DOHH2 (cell line): ENCODE results near the gene SPATA6L.
A peak's percentile ranks its signal among the peaks of the same experiment; 100 is the strongest.

Source experiments
- H3F3A ChIP-seq: fragments of 200-600 bp; sonication (generic), shearing (Covaris generic); 2 replicates; pipeline ENCODE4 v1.6.0; 2016; ENCODE audit warnings: antibody characterized with exemption, mild to moderate bottlenecking; ENCODE audit not compliant: control insufficient read depth, insufficient read depth
- H3K27ac ChIP-seq: fragments of 200-600 bp; sonication (generic); 2 replicates; pipeline ENCODE4 v1.5.1; 2014; ENCODE audit warnings: low read depth, mild to moderate bottlenecking, low read length, moderate library complexity
- H3K27me3 ChIP-seq: fragments of 200-600 bp; sonication (generic); 2 replicates; pipeline ENCODE4 v1.6.1; 2014; ENCODE audit warnings: mild to moderate bottlenecking, low read length, mixed read lengths; ENCODE audit not compliant: control insufficient read depth
- H3K36me3 ChIP-seq: fragments of 200-600 bp; sonication (generic); 2 replicates; pipeline ENCODE4 v1.6.1; 2014; ENCODE audit warnings: mild to moderate bottlenecking, low read length, moderate library complexity, mixed read lengths; ENCODE audit not compliant: control insufficient read depth
- H3K4me1 ChIP-seq: fragments of 200-600 bp; sonication (generic); 2 replicates; pipeline ENCODE4 v1.6.1; 2014; ENCODE audit warnings: mild to moderate bottlenecking, low read length, mixed read lengths; ENCODE audit not compliant: control insufficient read depth
- H3K4me2 ChIP-seq: fragments of 200-600 bp; sonication (generic); 2 replicates; pipeline ENCODE4 v1.6.0; 2014; ENCODE audit warnings: mild to moderate bottlenecking, low read length, moderate library complexity
- H3K4me3 ChIP-seq: fragments of 200-600 bp; sonication (generic); 2 replicates; pipeline ENCODE4 v1.5.1; 2014; ENCODE audit warnings: mild to moderate bottlenecking, low read length, mixed read lengths
- H3K79me2 ChIP-seq: fragments of 200-600 bp; sonication (generic); 2 replicates; pipeline ENCODE4 v1.6.1; 2014; ENCODE audit warnings: mild to moderate bottlenecking, low read length, mixed read lengths; ENCODE audit not compliant: control insufficient read depth
- H3K9me2 ChIP-seq: fragments of 200-600 bp; sonication (generic); replicated peaks from 2 replicates; pipeline ENCODE4 v1.6.1; 2014; ENCODE audit warnings: mild to moderate bottlenecking, low read length, mixed read lengths; ENCODE audit not compliant: control insufficient read depth
- H3K9me3 ChIP-seq: fragments of 200-600 bp; sonication (generic); 2 replicates; pipeline ENCODE4 v1.6.1; 2014; ENCODE audit warnings: antibody characterized with exemption, low read length, mixed read lengths; ENCODE audit not compliant: control insufficient read depth, insufficient read depth
- H4K20me1 ChIP-seq: fragments of 200-600 bp; sonication (generic); 2 replicates; pipeline ENCODE4 v1.6.0; 2014; ENCODE audit warnings: low read depth, mild to moderate bottlenecking, antibody characterized with exemption, low read length, moderate library complexity; ENCODE audit not compliant: control insufficient read depth, insufficient read depth
- CTCF ChIP-seq: fragments of 200-600 bp; sonication (generic); IDR thresholded peaks from one replicate; pipeline ENCODE4 v1.5.1; 2014; ENCODE audit warnings: antibody characterized with exemption, mild to moderate bottlenecking, low read depth, low read length; ENCODE audit not compliant: poor library complexity, severe bottlenecking
- EZH2phosphoT487 ChIP-seq: fragments of 200-600 bp; sonication (generic); IDR thresholded peaks from 2 replicates; pipeline ENCODE4 v1.6.1; 2017; ENCODE audit warnings: borderline replicate concordance, mild to moderate bottlenecking, antibody characterized with exemption, low read length, moderate library complexity, mixed read lengths

The SPATA6L gene

GRCh38 chr9:4662989-4663792 is 3.1 kb downstream of the SPATA6L start:
- peaks cover 8% of the 10 kb centered on the region; the same call in 1 of the 2 replicates for H3F3A ChIP-seq
- H3K27ac ChIP-seq: no peak overlapping the region
- H3K79me2 ChIP-seq: peaks cover 17% of the 10 kb centered on the region
- no peaks in the 10 kb centered on the region for H3K9me3 ChIP-seq
- H3K4me3 ChIP-seq: peak overlapping the region; percentile 96
- peaks cover 5% of the 10 kb centered on the region for H3K27me3 ChIP-seq
- peaks cover 58% of the 10 kb centered on the region for H3K4me1 ChIP-seq
- H3K36me3 ChIP-seq: no peaks in the 10 kb centered on the region
- TF ChIP-seq CTCF: no peak
- TF ChIP-seq EZH2phosphoT487: no peak
- H3K4me2 ChIP-seq: peak overlapping the region; percentile 98
- H3K9me2 ChIP-seq: no peaks in the 10 kb centered on the region
- H4K20me1 ChIP-seq: no peaks in the 10 kb centered on the region

GRCh38 chr9:4662108-4662988 is 3.9 kb downstream of the SPATA6L start, which contains the start of gene PLPP6:
TSS of gene PLPP6 (plus strand) at chr9:4662294. CDS start at chr9:4662376, 82 bp downstream.
- Histone ChIP-seq H3F3A (peaks cover 8% of the 10 kb centered on the region; the same call in 1 of the 2 replicates), H3K9me3 (no peaks in the 10 kb centered on the region), H3K4me1 (peaks cover 53% of the 10 kb centered on the region), H3K9me2 (no peaks in the 10 kb centered on the region), H3K27me3 (peaks cover 2% of the 10 kb centered on the region), H4K20me1 (no peaks in the 10 kb centered on the region), H3K4me2 (peak within 1 kb of the TSS; percentile 98), H3K79me2 (peaks cover 17% of the 10 kb centered on the region), H3K4me3 (peak within 1 kb of the TSS; percentile 96), H3K27ac (no peak within 1 kb of the TSS), H3K36me3 (no peaks in the 10 kb centered on the region)
- TF ChIP-seq EZH2phosphoT487 (no peak), CTCF (peak; percentile 57)

GRCh38 chr9:4661611-4662010 is 4.7 kb downstream of the SPATA6L start:
- Histone ChIP-seq H3K4me1 (peaks cover 46% of the 10 kb centered on the region), H3K9me2 (no peaks in the 10 kb centered on the region)

More at GRCh38 chr9:4661611-4662010, 4.7 kb downstream of the SPATA6L start:
- Histone ChIP-seq H3F3A (peaks cover 8% of the 10 kb centered on the region; the same call in 1 of the 2 replicates), H3K27ac (no peak overlapping the region), H3K9me3 (no peaks in the 10 kb centered on the region), H4K20me1 (no peaks in the 10 kb centered on the region), H3K36me3 (no peaks in the 10 kb centered on the region), H3K4me2 (peak overlapping the region; percentile 98), H3K4me3 (peak overlapping the region; percentile 96), H3K27me3 (no peaks in the 10 kb centered on the region; the same call in none of the 2 replicates), H3K79me2 (peaks cover 17% of the 10 kb centered on the region)
- TF ChIP-seq CTCF (no peak), EZH2phosphoT487 (no peak)
